Measurements from ENCODE around the gene SPOCK1.

- TF ChIP-seq CTCF (IDR thresholded peaks at IDR 0.05): no peak
- no peak for TF ChIP-seq POLR2A (IDR thresholded peaks at IDR 0.05)
Observed at GRCh38 chr5:137313526-137314175, 185.5 kb downstream of the SPOCK1 start.
